ENCODE measurements around the gene RPTOR. TPM values are rescaled to one million over a fixed set of nuclear protein-coding genes. Genes with fewer than 3 reads are reported as not detected.
"Not testable (repeated sequence)": the region's sequence is repeated elsewhere in the genome, so short reads cannot be mapped to it uniquely, and the experiment has no call there.

The RPTOR gene
- total RNA-seq, 1 donor from 2014 or later = 32.0 TPM

GRCh38 chr17:80504686-80505413 lies 39.8 kb upstream of the RPTOR start:
- Histone ChIP-seq H3K9ac (ENCODE audit: low read length) (peak overlapping the region; percentile 62), H4K20me1 (ENCODE audit: insufficient read depth, low read length) (no peaks in the 10 kb centered on the region), H3K27ac (ENCODE audit: low read depth, low read length) (peak overlapping the region; percentile 62), H3K9me3 (ENCODE audit: insufficient read depth, low read depth, low read length) (no peaks in the 10 kb centered on the region), H3K4me1 (ENCODE audit: insufficient read depth, low read length) (peaks cover 23% of the 10 kb centered on the region), H3K36me3 (ENCODE audit: insufficient read depth, low read length) (no peaks in the 10 kb centered on the region), H3K4me3 (ENCODE audit: insufficient read depth, low read depth, low read length) (no peak overlapping the region), H3K4me2 (ENCODE audit: low read length) (peak overlapping the region; percentile 52), H2AFZ (ENCODE audit: low read depth, low read length) (peak overlapping the region; percentile 14), H3K79me2 (ENCODE audit: insufficient read depth, low read length) (no peaks in the 10 kb centered on the region), H3K27me3 (ENCODE audit: insufficient read depth, low read length) (peaks cover 2% of the 10 kb centered on the region)
- Mint-ChIP-seq H3K9me3 (ENCODE audit: unreplicated experiment) (no peaks in the 10 kb centered on the region), H3K4me1 (ENCODE audit: low read depth, unreplicated experiment) (peaks cover 13% of the 10 kb centered on the region), H3K36me3 (ENCODE audit: low read depth, unreplicated experiment) (no peaks in the 10 kb centered on the region), H3K27me3 (ENCODE audit: low read depth, unreplicated experiment) (peaks cover 10% of the 10 kb centered on the region), H3K4me3 (ENCODE audit: unreplicated experiment) (no peak overlapping the region), H3K27ac (ENCODE audit: unreplicated experiment) (peak overlapping the region; percentile 83)
- peak; percentile 82 for DNase-seq (ENCODE audit: low read depth)
- FAIRE-seq = peak; percentile 77
- TF ChIP-seq CTCF (IDR thresholded peaks at IDR 0.05; ENCODE audit: insufficient read depth, low read depth, low read length) (no peak), EZH2 (IDR thresholded peaks at IDR 0.05; ENCODE audit: insufficient read depth, low read length) (no peak)

- H3K36me3 Mint-ChIP-seq (ENCODE audit: low read depth, unreplicated experiment); H3K27me3 Mint-ChIP-seq (ENCODE audit: low read depth, unreplicated experiment); H3K4me3 Mint-ChIP-seq (ENCODE audit: unreplicated experiment); H3K27ac Mint-ChIP-seq (ENCODE audit: unreplicated experiment); DNase-seq (ENCODE audit: low read depth); H3K27me3 ChIP-seq (ENCODE audit: insufficient read depth, low read length); H3K9ac ChIP-seq (ENCODE audit: low read length); H3K9me3 ChIP-seq (ENCODE audit: insufficient read depth, low read depth, low read length); FAIRE-seq; H3K27ac ChIP-seq (ENCODE audit: low read depth, low read length); H4K20me1 ChIP-seq (ENCODE audit: insufficient read depth, low read length); H3K4me1 Mint-ChIP-seq (ENCODE audit: low read depth, unreplicated experiment); H3K79me2 ChIP-seq (ENCODE audit: insufficient read depth, low read length); H3K36me3 ChIP-seq (ENCODE audit: insufficient read depth, low read length); H3K9me3 Mint-ChIP-seq (ENCODE audit: unreplicated experiment); H3K4me2 ChIP-seq (ENCODE audit: low read length); H3K4me3 ChIP-seq (ENCODE audit: insufficient read depth, low read depth, low read length); H2AFZ ChIP-seq (ENCODE audit: low read depth, low read length): not testable (repeated sequence)
- peaks cover 19% of the 10 kb centered on the region for H3K4me1 ChIP-seq (ENCODE audit: insufficient read depth, low read length)
Measured at GRCh38 chr17:80507177-80507576, 37.5 kb upstream of the RPTOR start.

- no peaks in the 10 kb centered on the region for H3K36me3 Mint-ChIP-seq (ENCODE audit: low read depth, unreplicated experiment)
- no peaks in the 10 kb centered on the region for H4K20me1 ChIP-seq (ENCODE audit: insufficient read depth, low read length)
- no peaks in the 10 kb centered on the region for H3K9me3 ChIP-seq (ENCODE audit: insufficient read depth, low read depth, low read length)
- peaks cover 21% of the 10 kb centered on the region for H3K4me1 ChIP-seq (ENCODE audit: insufficient read depth, low read length)
- no peaks in the 10 kb centered on the region for H3K9me3 Mint-ChIP-seq (ENCODE audit: unreplicated experiment)
- DNase-seq (ENCODE audit: low read depth) (no peak), FAIRE-seq (no peak)
- H3K27me3 Mint-ChIP-seq (ENCODE audit: low read depth, unreplicated experiment) = peaks cover 4% of the 10 kb centered on the region
- TF ChIP-seq CTCF (IDR thresholded peaks at IDR 0.05; ENCODE audit: insufficient read depth, low read depth, low read length) (no peak), EZH2 (IDR thresholded peaks at IDR 0.05; ENCODE audit: insufficient read depth, low read length) (no peak)
- H3K79me2 ChIP-seq (ENCODE audit: insufficient read depth, low read length) = no peaks in the 10 kb centered on the region
- H3K27me3 ChIP-seq (ENCODE audit: insufficient read depth, low read length) = peaks cover 5% of the 10 kb centered on the region
- no peak overlapping the region for H2AFZ ChIP-seq (ENCODE audit: low read depth, low read length)
- no peak overlapping the region for H3K27ac ChIP-seq (ENCODE audit: low read depth, low read length)
- no peaks in the 10 kb centered on the region for H3K36me3 ChIP-seq (ENCODE audit: insufficient read depth, low read length)
- H3K27ac Mint-ChIP-seq (ENCODE audit: unreplicated experiment) = no peak overlapping the region
- H3K4me2 ChIP-seq (ENCODE audit: low read length) = no peak overlapping the region
- no peak overlapping the region for H3K9ac ChIP-seq (ENCODE audit: low read length)
- H3K4me1 Mint-ChIP-seq (ENCODE audit: low read depth, unreplicated experiment) = peaks cover 8% of the 10 kb centered on the region
- H3K4me3 Mint-ChIP-seq (ENCODE audit: unreplicated experiment) = no peak overlapping the region
- no peak overlapping the region for H3K4me3 ChIP-seq (ENCODE audit: insufficient read depth, low read depth, low read length)
Measured at GRCh38 chr17:80507965-80508364, 36.7 kb upstream of the RPTOR start.
